Prostate gland (tissue), 2 donors: ENCODE results near the gene C12orf50. TPM values are rescaled to one million over a fixed set of nuclear protein-coding genes. Genes with fewer than 3 reads are reported as not detected.

Experiments
- DNase-seq: peaks from one replicate; pipeline ENCODE4 v3.0.0-alpha.2; 2019; ENCODE audit warnings: low spot score
- H3K27ac ChIP-seq, 2 donors: fragments of 200-600 bp; sonication (generic); 2 replicates each; pipeline ENCODE4 v1.5.1; 2017 to 2019
- H3K27me3 ChIP-seq: fragments of 200-600 bp; sonication (generic); replicated peaks from 2 replicates; pipeline ENCODE4 v1.5.1; 2019; ENCODE audit not compliant: insufficient read depth
- H3K36me3 ChIP-seq, 2 donors: fragments of 200-600 bp; sonication (generic); 1 replicate in 1 of 2; 2 replicates in 1 of 2; pipeline versions ENCODE4 v1.5.1 to v1.8.1; 2017 to 2019
- H3K4me1 ChIP-seq: fragments of 200-600 bp; sonication (generic); replicated peaks from 2 replicates; pipeline ENCODE4 v1.5.1; 2019
- H3K4me3 ChIP-seq, 2 donors: fragments of 200-600 bp; sonication (generic); 2 replicates each; pipeline ENCODE4 v1.5.1; 2017 to 2019
- H3K9me3 ChIP-seq: fragments of 200-600 bp; sonication (generic); 2 replicates; pipeline ENCODE4 v1.5.1; 2017
- POLR2A ChIP-seq: fragments of 450-650 bp; IDR thresholded peaks from one replicate; pipeline ENCODE4 v1.6.1; 2016; ENCODE audit warnings: antibody characterized with exemption, mild to moderate bottlenecking
- POLR2AphosphoS5 ChIP-seq: sonication (generic); formaldehyde crosslinking; IDR thresholded peaks from one replicate; pipeline ENCODE4 v1.6.1; 2017; ENCODE audit warnings: antibody characterized with exemption
- WGBS: methylation state at CpG from one replicate; pipeline ENCODE4 v1.1.5; 2018; 5-methylcytosine and 5-hydroxymethylcytosine counted together
- intact Hi-C: fragments of 100-400 bp; cut with DNase I; formaldehyde crosslinking; loops from one replicate; pipeline ENCODE4 v1.14.2; 2022
- total RNA-seq, 2 donors: library from RNA; depleted of rRNA; stranded (reverse); fragments of >200 nt; gene quantifications; one replicate each; pipeline ENCODE4 v1.1.0, GENCODE V29; 2016
- TF ChIP-seq, protein P1 (sequence below), 4 experiments: fragments of 200-600 bp in 2 of 4; fragments of 450-650 bp in 2 of 4; sonication (generic) in 2 of 4; IDR thresholded peaks; 1 replicate in 3 of 4; 2 replicates in 1 of 4; pipeline ENCODE4 v1.5.1; 2016 to 2019; ENCODE audit warnings: antibody characterized with exemption in 4 of 4, mild to moderate bottlenecking in 2 of 4, moderate library complexity in 2 of 4

The C12orf50 gene
- total RNA-seq, 2 donors from 2014 or later = 6.7 TPM; not detected in 1

DNA sequence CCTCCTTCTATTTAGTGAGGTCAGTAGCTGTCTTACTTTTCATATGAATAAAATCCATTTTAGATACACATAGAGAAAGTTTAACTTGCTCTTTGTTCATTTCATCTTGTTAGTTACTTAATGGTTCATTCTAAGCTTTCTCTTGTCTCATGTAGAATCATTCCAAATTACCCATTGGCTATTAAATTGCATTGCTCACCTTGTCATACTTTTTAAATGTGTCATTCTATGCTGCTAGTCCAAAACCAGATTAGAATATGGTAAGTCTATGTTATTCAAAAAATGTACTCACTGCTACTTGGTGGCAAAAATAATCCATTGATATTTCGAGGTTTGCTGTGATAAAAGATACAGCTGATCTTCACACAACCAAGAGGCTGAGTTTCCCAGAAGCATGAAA, 3.0 kb downstream of the C12orf50 start:
- no peaks in the 10 kb centered on the region for H3K27me3 ChIP-seq
- no peak overlapping the region for H3K27ac ChIP-seq
- H3K4me1 ChIP-seq = no peaks in the 10 kb centered on the region
- TF ChIP-seq, protein P1, sequence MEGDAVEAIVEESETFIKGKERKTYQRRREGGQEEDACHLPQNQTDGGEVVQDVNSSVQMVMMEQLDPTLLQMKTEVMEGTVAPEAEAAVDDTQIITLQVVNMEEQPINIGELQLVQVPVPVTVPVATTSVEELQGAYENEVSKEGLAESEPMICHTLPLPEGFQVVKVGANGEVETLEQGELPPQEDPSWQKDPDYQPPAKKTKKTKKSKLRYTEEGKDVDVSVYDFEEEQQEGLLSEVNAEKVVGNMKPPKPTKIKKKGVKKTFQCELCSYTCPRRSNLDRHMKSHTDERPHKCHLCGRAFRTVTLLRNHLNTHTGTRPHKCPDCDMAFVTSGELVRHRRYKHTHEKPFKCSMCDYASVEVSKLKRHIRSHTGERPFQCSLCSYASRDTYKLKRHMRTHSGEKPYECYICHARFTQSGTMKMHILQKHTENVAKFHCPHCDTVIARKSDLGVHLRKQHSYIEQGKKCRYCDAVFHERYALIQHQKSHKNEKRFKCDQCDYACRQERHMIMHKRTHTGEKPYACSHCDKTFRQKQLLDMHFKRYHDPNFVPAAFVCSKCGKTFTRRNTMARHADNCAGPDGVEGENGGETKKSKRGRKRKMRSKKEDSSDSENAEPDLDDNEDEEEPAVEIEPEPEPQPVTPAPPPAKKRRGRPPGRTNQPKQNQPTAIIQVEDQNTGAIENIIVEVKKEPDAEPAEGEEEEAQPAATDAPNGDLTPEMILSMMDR (IDR thresholded peaks at IDR 0.05) = no peak
- no peak for TF ChIP-seq POLR2AphosphoS5
- TF ChIP-seq POLR2A = no peak
- intact Hi-C loops = no loop called here
- H3K9me3 ChIP-seq = no peaks in the 10 kb centered on the region
- H3K36me3 ChIP-seq = no peaks in the 10 kb centered on the region
- DNase-seq = no peak
- 97% methylated on average over 1 of the region's 1 CpG for WGBS
- H3K4me3 ChIP-seq = no peak overlapping the region

DNA sequence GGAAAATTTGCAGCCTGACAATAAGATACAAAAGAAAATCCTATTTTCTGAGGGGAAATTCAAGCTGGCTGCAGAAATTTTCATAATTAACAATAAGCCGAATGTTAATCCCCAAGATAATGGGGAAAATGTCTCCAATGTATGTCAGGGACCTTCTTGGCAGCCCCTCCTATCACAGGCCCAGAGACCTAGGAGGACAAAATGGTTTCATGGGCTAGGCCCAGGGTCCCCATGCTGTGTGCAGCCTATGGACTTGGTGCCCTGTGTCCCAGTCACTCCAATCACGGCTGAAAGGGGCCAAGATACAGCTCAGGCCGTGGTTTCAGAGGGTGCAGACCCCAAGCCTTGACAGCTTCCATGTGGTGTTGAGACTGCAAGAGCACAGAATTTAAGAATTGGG, 11.2 kb downstream of the C12orf50 start:
- H3K9me3 ChIP-seq = no peaks in the 10 kb centered on the region
- no peaks in the 10 kb centered on the region for H3K4me1 ChIP-seq
- no peaks in the 10 kb centered on the region for H3K27me3 ChIP-seq
- 83% methylated on average over 3 of the region's 3 CpGs for WGBS
- H3K4me3 ChIP-seq = no peak overlapping the region
- TF ChIP-seq, protein P1 (IDR thresholded peaks at IDR 0.05) = no peak
- no peak for TF ChIP-seq POLR2A
- no peak for TF ChIP-seq POLR2AphosphoS5
- no peak overlapping the region for H3K27ac ChIP-seq
- DNase-seq = no peak
- intact Hi-C loops = no loop called here
- H3K36me3 ChIP-seq = no peaks in the 10 kb centered on the region

DNA sequence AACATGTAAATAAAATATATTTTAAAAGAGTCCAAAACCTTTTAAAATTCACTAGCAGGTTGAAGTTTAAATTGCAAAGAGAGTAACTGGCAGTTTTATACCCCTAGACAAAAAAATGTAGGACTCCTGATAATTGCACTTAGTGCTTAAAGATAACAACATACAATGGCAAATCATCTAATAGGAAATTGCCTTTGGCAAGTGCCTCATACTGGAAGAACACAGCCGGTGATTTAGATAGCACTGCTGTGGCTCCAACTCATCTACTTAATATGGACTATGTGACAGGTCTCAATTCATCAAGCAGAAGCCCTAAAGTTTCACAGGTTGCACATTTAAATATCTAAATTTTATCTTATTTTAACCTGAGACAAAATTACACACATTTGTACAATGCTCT, 13.4 kb downstream of the C12orf50 start:
- Histone ChIP-seq H3K4me3 (no peak overlapping the region), H3K27me3 (no peaks in the 10 kb centered on the region), H3K27ac (no peak overlapping the region), H3K4me1 (no peaks in the 10 kb centered on the region), H3K9me3 (no peaks in the 10 kb centered on the region), H3K36me3 (no peaks in the 10 kb centered on the region)
- WGBS = 18% methylated on average over 1 of the region's 1 CpG
- DNase-seq = no peak
- intact Hi-C loops = no loop called here
- TF ChIP-seq POLR2AphosphoS5 (no peak), POLR2A (no peak)
- TF ChIP-seq, protein P1 (IDR thresholded peaks at IDR 0.05) = no peak

DNA sequence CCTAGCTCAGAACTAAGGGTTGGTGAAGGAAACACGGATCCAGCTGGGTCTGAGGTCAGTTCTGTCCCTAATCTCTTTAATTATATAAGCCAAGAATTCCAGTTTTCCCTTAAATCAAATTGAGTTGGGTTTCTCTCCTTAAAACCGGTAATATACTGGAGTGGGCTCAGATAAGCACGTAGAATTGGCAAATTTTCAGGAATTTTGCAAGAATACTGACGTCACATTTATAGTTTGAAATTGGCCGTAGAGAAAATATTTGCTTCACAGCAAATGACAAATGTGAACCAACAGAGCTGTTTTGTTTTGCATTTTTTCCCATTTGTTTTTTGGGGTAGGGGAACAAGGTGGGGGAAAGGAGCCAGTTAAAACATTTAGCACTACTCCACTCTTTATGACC, 17.4 kb downstream of the C12orf50 start:
- no peak for DNase-seq
- 60% methylated on average over 5 of the region's 5 CpGs for WGBS
- intact Hi-C loops = no loop called here
- TF ChIP-seq POLR2AphosphoS5 (no peak), POLR2A (no peak)
- TF ChIP-seq, protein P1 (IDR thresholded peaks at IDR 0.05) = no peak
- Histone ChIP-seq H3K27ac (no peak overlapping the region), H3K36me3 (no peaks in the 10 kb centered on the region), H3K27me3 (no peaks in the 10 kb centered on the region), H3K9me3 (no peaks in the 10 kb centered on the region), H3K4me3 (no peak overlapping the region), H3K4me1 (no peaks in the 10 kb centered on the region)

DNA sequence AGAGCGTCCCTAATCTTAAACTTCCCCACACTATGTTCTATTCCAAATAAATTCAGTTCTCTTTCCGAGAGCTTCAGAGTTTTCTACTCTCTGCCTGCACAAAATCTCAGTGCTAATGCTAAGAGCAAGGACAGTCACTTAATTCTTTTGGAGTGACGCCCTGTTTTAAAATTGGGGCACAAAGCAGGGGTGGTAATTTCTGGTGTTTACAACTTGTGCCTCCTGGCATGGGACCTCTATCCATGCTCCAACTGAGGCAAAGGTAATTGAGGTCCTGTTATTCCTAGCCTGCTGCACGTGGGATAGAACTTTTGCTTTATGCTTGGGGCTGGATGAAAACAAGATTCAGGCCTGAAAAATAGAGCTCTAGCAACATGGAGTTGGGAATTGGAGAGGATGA, 22.9 kb downstream of the C12orf50 start:
- no peak for TF ChIP-seq POLR2AphosphoS5
- TF ChIP-seq POLR2A = no peak
- TF ChIP-seq, protein P1 (IDR thresholded peaks at IDR 0.05) = no peak

More for the DNA sequence above, 22.9 kb downstream of the C12orf50 start:
- H3K4me1 ChIP-seq = no peaks in the 10 kb centered on the region
- H3K9me3 ChIP-seq = no peaks in the 10 kb centered on the region
- intact Hi-C loops = no loop called here
- H3K27ac ChIP-seq = no peak overlapping the region
- no peak overlapping the region for H3K4me3 ChIP-seq
- WGBS = 91% methylated on average over 4 of the region's 4 CpGs
- H3K27me3 ChIP-seq = no peaks in the 10 kb centered on the region
- no peaks in the 10 kb centered on the region for H3K36me3 ChIP-seq
- no peak for DNase-seq
